ENCODE measurements around the gene CYP27B1. TPM values are rescaled to one million over a fixed set of nuclear protein-coding genes. Genes with fewer than 3 reads are reported as not detected.

CYP27B1 gene
- total and polyA plus RNA-seq, 2 donors (not counting 3 experiments of a cell fraction or from before 2014, with no cell fraction given) = 0.62 to 2.7 TPM

GRCh38 chr12:57816001-57816854 lies 49.4 kb upstream of the CYP27B1 start:
- DNase-seq (ENCODE audit: low read depth, low spot score) (no peak), FAIRE-seq (no peak)
- Histone ChIP-seq H3K27me3 (ENCODE audit: control insufficient read depth in 2 of 2, insufficient read depth in 2 of 2, low read length in 2 of 2) (no peaks in the 10 kb centered on the region), H3K9me3 (replicated peaks; ENCODE audit: control insufficient read depth, insufficient read depth, low read length) (no peaks in the 10 kb centered on the region), H3K9ac (replicated peaks; ENCODE audit: extremely low read depth, insufficient read depth, low read length) (no peak overlapping the region), H3K27ac (ENCODE audit: insufficient read depth, low read depth, low read length) (no peak overlapping the region), H3K4me2 (ENCODE audit: insufficient read depth, low read length) (no peak overlapping the region), H3K9me1 (replicated peaks; ENCODE audit: control insufficient read depth, extremely low read depth, insufficient read depth, low read length) (no peaks in the 10 kb centered on the region), H3K36me3 (ENCODE audit: control insufficient read depth in 2 of 2, extremely low read depth in 1 of 2, insufficient read depth in 2 of 2, low read length in 2 of 2) (peaks cover 0 to 8% of the 10 kb centered on the region in 2 experiments), H3K4me1 (ENCODE audit: control insufficient read depth, extremely low read depth, insufficient read depth, low read length) (no peaks in the 10 kb centered on the region), H2AFZ (ENCODE audit: low read depth, low read length) (no peak overlapping the region), H4K20me1 (replicated peaks; ENCODE audit: control insufficient read depth, extremely low read depth, insufficient read depth, low read length) (no peaks in the 10 kb centered on the region), H3K79me2 (ENCODE audit: control insufficient read depth, insufficient read depth, low read length) (no peaks in the 10 kb centered on the region), H3K4me3 (replicated peaks in 1 of 3; ENCODE audit: insufficient read depth in 1 of 3, low read depth in 1 of 3, low read length in 3 of 3) (no peak overlapping the region)
- ChIA-PET CTCF (interaction anchor here (0.9 to 6.4 kb wide), 4 partner anchors 9 to 83 kb away, joined by 3 to 47 read pairs (median 4); partner anchors contain the start of gene TSFM), POLR2A (no interaction called here)
- TF ChIP-seq EZH2 (IDR thresholded peaks at IDR 0.05; ENCODE audit: borderline replicate concordance, low read depth, low read length, severe bottlenecking) = no peak
- TF ChIP-seq CTCF (IDR thresholded peaks at IDR 0.05; ENCODE audit: extremely low read depth in 1 of 2, insufficient read depth in 1 of 2, low read depth in 1 of 2, low read length in 2 of 2) = no peak
- TF ChIP-seq POLR2AphosphoS5 (IDR thresholded peaks at IDR 0.05; ENCODE audit: insufficient read depth, low read depth, low read length) = no peak
- no peak for TF ChIP-seq JUN (IDR thresholded peaks at IDR 0.05; ENCODE audit: borderline replicate concordance, insufficient read depth, insufficient read length, low read depth)
- TF ChIP-seq FOS (IDR thresholded peaks at IDR 0.05; ENCODE audit: borderline replicate concordance, insufficient read depth, low read length) = no peak
- TF ChIP-seq MYC (IDR thresholded peaks at IDR 0.05; ENCODE audit: low read depth, low read length) = no peak
- no peak for TF ChIP-seq POLR2A (IDR thresholded peaks at IDR 0.05; ENCODE audit: low read depth, low read length)
- no peak for TF ChIP-seq GATA2 (IDR thresholded peaks at IDR 0.05; ENCODE audit: insufficient read depth, insufficient read length, low read depth, low read length)
- no peak for TF ChIP-seq MAX (IDR thresholded peaks at IDR 0.05; ENCODE audit: insufficient read depth, insufficient read length)
- dilution Hi-C loops (cut with MboI; ENCODE audit: extremely low pct_ligation_motif_present, low sequenced_read_pairs) = no loop called here
- intact Hi-C loops (cut with micrococcal nuclease) = no loop called here
- no TSS peak for BruUV-seq (replicated peaks)

Measured in endothelial cell of umbilical vein (primary cell).